SK-N-SH (cell line): ENCODE results near the gene LMO7. TPM values are rescaled to one million over a fixed set of nuclear protein-coding genes. Genes with fewer than 3 reads are reported as not detected.

Experiments
- CTCF ChIA-PET: fragments of 300-600, 350-600 bp; formaldehyde crosslinking; extraction: SDS; loops from one replicate; lab custom pipeline; 2021; lab: Yijun Ruan, JAX
- POLR2A ChIA-PET: fragments of 350-600 bp; sonication (Branson Sonifier 250); formaldehyde crosslinking; extraction: SDS; loops from one replicate; lab custom pipeline; 2020; ENCODE audit warnings: antibody characterized with exemption, inconsistent platforms; lab: Yijun Ruan, JAX
- DNase-seq: peaks from one replicate; pipeline ENCODE4 v3.0.0; 2012
- H2AFZ ChIP-seq: fragments of 200-600 bp; sonication (generic); 2 replicates; pipeline ENCODE4 v1.8.1; 2016; ENCODE audit warnings: antibody characterized with exemption, mild to moderate bottlenecking, low read depth
- H3F3A ChIP-seq: fragments of 200-600 bp; sonication (generic); replicated peaks from 2 replicates; pipeline ENCODE3; 2016; ENCODE audit warnings: antibody characterized with exemption, mild to moderate bottlenecking; ENCODE audit not compliant: insufficient read depth
- H3K27ac ChIP-seq, 2 experiments: fragments of 200-500 bp in 1 of 2; fragments of 200-600 bp in 1 of 2; sonication (Bioruptor generic) in 1 of 2; sonication (generic), shearing (Covaris generic) in 1 of 2; 2 replicates each; pipeline versions ENCODE4 v1.5.1 to v1.6.1; 2014 to 2016; ENCODE audit warnings: low read depth in 2 of 2, inconsistent platforms in 1 of 2, low read length in 1 of 2, mild to moderate bottlenecking in 1 of 2, mixed read lengths in 1 of 2
- H3K27me3 ChIP-seq: fragments of 200-600 bp; sonication (generic), shearing (Covaris generic); 2 replicates; pipeline ENCODE4 v1.6.1; 2016; ENCODE audit warnings: mixed run types; ENCODE audit not compliant: insufficient read depth
- H3K36me3 ChIP-seq, 2 experiments: fragments of 200-500 bp in 1 of 2; fragments of 200-600 bp in 1 of 2; sonication (Bioruptor generic) in 1 of 2; sonication (generic) in 1 of 2; replicated peaks in 1 of 2; 2 replicates each; pipeline versions ENCODE3 to v1.5.1; 2014 to 2016; ENCODE audit warnings: low read length in 1 of 2, mild to moderate bottlenecking in 1 of 2; ENCODE audit not compliant: insufficient read depth in 2 of 2, control insufficient read depth in 1 of 2
- H3K4me1 ChIP-seq, 2 experiments: fragments of 200-500 bp in 1 of 2; fragments of 200-600 bp in 1 of 2; sonication (Bioruptor generic) in 1 of 2; sonication (generic), shearing (Covaris generic) in 1 of 2; 2 replicates each; pipeline versions ENCODE4 v1.5.1 to v1.6.1; 2014 to 2016; ENCODE audit warnings: low read depth in 1 of 2, low read length in 1 of 2, mixed run types in 1 of 2; ENCODE audit not compliant: insufficient read depth in 2 of 2, control insufficient read depth in 1 of 2
- H3K4me2 ChIP-seq: fragments of 200-600 bp; sonication (generic), shearing (Covaris generic); 2 replicates; pipeline ENCODE4 v1.6.1; 2017; ENCODE audit warnings: mixed run types
- H3K4me3 ChIP-seq, 2 experiments: fragments of 200-500 bp in 1 of 2; fragments of 200-600 bp in 1 of 2; sonication (Bioruptor generic) in 1 of 2; sonication (generic), shearing (Covaris generic) in 1 of 2; 2 replicates each; pipeline versions ENCODE4 v1.5.1 to v1.8.1; 2014 to 2016; ENCODE audit warnings: low read depth in 2 of 2, inconsistent platforms in 1 of 2, low read length in 1 of 2, mild to moderate bottlenecking in 1 of 2, mixed read lengths in 1 of 2, moderate library complexity in 1 of 2
- H3K79me2 ChIP-seq: fragments of 200-600 bp; sonication (generic); 2 replicates; pipeline ENCODE4 v1.8.1; 2017; ENCODE audit warnings: mild to moderate bottlenecking; ENCODE audit not compliant: insufficient read depth
- H3K9ac ChIP-seq: fragments of 200-600 bp; sonication (generic); 2 replicates; pipeline ENCODE4 v1.6.1; 2017; ENCODE audit warnings: mixed run types
- H3K9me2 ChIP-seq: fragments of 200-600 bp; sonication (generic); 2 replicates; pipeline ENCODE4 v1.6.1; 2017; ENCODE audit warnings: mixed run types
- H3K9me3 ChIP-seq: fragments of 200-600 bp; sonication (generic); 2 replicates; pipeline ENCODE4 v1.6.1; 2017; ENCODE audit warnings: mixed run types, mild to moderate bottlenecking, moderate library complexity
- H4K20me1 ChIP-seq: fragments of 200-600 bp; sonication (generic); 2 replicates; pipeline ENCODE4 v1.6.1; 2017; ENCODE audit warnings: mild to moderate bottlenecking, mixed run types; ENCODE audit not compliant: insufficient read depth
- CHD2 ChIP-seq: fragments of 150-350 bp; IDR thresholded peaks from 2 replicates; pipeline ENCODE4 v1.6.1; 2018; ENCODE audit warnings: low read length; ENCODE audit not compliant: partially characterized antibody
- ELF1 ChIP-seq: IDR thresholded peaks from 2 replicates; pipeline ENCODE4 v1.4.0; 2012
- EP300 ChIP-seq, 2 experiments: IDR thresholded peaks; 2 replicates each; pipeline versions ENCODE4 v1.4.0 to v1.6.1; 2012; ENCODE audit warnings: borderline replicate concordance in 1 of 2, low read depth in 1 of 2, low read length in 1 of 2
- FOSL2 ChIP-seq: IDR thresholded peaks from 2 replicates; pipeline ENCODE4 v1.4.0; 2012; ENCODE audit warnings: low read depth, mild to moderate bottlenecking, moderate library complexity, borderline replicate concordance
- FOXM1 ChIP-seq: IDR thresholded peaks from 2 replicates; pipeline ENCODE4 v1.4.0; 2012; ENCODE audit warnings: low read depth, mild to moderate bottlenecking
- GABPA ChIP-seq: IDR thresholded peaks from 2 replicates; pipeline ENCODE4 v1.4.0; 2012; ENCODE audit warnings: low read depth, mild to moderate bottlenecking
- GATA2 ChIP-seq: sonication (generic); formaldehyde crosslinking; IDR thresholded peaks from 2 replicates; pipeline ENCODE4 v1.5.0; 2020; ENCODE audit warnings: mild to moderate bottlenecking, missing genetic modification reagents
- IRF3 ChIP-seq: fragments of 150-350 bp; IDR thresholded peaks from 2 replicates; pipeline ENCODE4 v1.6.1; 2016; ENCODE audit warnings: mild to moderate bottlenecking, low read depth, low read length
- NFIC ChIP-seq: IDR thresholded peaks from 2 replicates; pipeline ENCODE4 v1.4.0; 2012; ENCODE audit warnings: borderline replicate concordance
- NRF1 ChIP-seq: IDR thresholded peaks from 2 replicates; pipeline ENCODE4 v1.6.1; 2012; ENCODE audit warnings: low read depth, mild to moderate bottlenecking, low read length
- RAD21 ChIP-seq: IDR thresholded peaks from 2 replicates; pipeline ENCODE4 v1.6.1; 2012; ENCODE audit warnings: mild to moderate bottlenecking, low read length
- RCOR1 ChIP-seq: fragments of 150-350 bp; IDR thresholded peaks from 2 replicates; pipeline ENCODE4 v1.6.1; 2017; ENCODE audit warnings: antibody characterized with exemption, low read length
- RFX5 ChIP-seq: IDR thresholded peaks from 2 replicates; pipeline ENCODE4 v1.6.1; 2012; ENCODE audit warnings: mild to moderate bottlenecking, improper control_type of control experiment, low read length
- SIN3A ChIP-seq: IDR thresholded peaks from 2 replicates; pipeline ENCODE4 v1.6.1; 2012; ENCODE audit warnings: low read depth, mild to moderate bottlenecking, low read length, moderate library complexity, borderline replicate concordance
- TCF12 ChIP-seq: IDR thresholded peaks from 2 replicates; pipeline ENCODE4 v1.4.0; 2012
- TEAD4 ChIP-seq: IDR thresholded peaks from 2 replicates; pipeline ENCODE4 v1.4.0; 2012; ENCODE audit warnings: mild to moderate bottlenecking, borderline replicate concordance; ENCODE audit not compliant: insufficient read depth
- ZBTB33 ChIP-seq: IDR thresholded peaks from 2 replicates; pipeline ENCODE4 v1.4.0; 2012; ENCODE audit warnings: low read depth, borderline replicate concordance
- WGBS: methylation state at CpG from one replicate; pipeline ENCODE4 v1.1.6; 2017; ENCODE audit warnings: low lambda C conversion rate; 5-methylcytosine and 5-hydroxymethylcytosine counted together
- polyA plus RNA-seq, 3 experiments: library from polyadenylated mRNA; depleted of rRNA; stranded (reverse); fragments of >200 nt; gene quantifications; 2 replicates each; pipeline ENCODE4 v1.2.3, GENCODE V29; 2012
- TF ChIP-seq, protein P1 (sequence below): IDR thresholded peaks from 2 replicates; pipeline ENCODE4; 2012

LMO7 gene
- polyA plus RNA-seq, 1 of the 3 experiments (the other 2 are of a cell fraction): 83.6 TPM

DNA sequence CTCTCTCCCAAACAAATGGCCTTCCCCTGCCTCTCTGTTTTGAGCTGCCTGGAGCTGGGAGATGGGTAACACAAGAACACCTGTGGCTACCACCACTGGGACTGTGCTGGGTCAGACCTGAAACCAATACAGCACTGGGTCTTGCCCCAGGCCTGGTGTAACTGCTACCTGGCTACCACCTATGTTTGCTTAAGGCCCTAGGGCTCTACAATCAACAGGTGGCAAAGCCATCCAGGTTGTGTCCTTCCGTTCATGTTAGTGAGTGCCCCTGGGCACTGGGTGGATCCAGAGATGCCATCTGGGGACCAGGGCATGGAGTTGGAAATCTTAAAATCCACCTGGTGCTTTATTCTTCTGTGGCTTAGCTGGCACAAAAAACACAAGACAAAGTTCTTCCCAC is 18.9 kb upstream of the LMO7 start:
- H3K4me1 ChIP-seq: peaks cover 0 to 21% of the 10 kb centered on the region in 2 experiments; a peak in 2 of 4 replicates
- WGBS: 89% methylated on average over 1 of the region's 1 CpG

DNA sequence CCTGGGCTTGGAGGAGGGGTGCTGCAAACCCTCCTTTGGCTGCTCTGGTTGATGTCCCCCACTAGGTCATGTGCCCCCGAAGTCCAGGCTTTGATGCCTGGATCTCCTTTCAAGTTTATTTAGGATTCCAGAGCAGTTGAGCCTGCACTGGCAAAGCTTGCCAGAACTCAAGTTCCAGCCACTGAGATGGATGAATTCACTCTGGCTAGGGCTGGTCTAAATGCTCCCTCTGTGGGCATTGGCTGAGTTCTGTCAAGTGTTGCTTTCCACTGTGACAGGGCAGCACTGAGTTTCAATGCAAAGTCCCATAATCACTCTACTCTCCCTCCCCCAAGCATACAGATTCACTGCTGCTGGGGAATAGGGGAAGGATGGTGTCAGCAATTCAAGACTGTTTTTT is 17.8 kb upstream of the LMO7 start:
- Histone ChIP-seq H3K9me3 (no peaks in the 10 kb centered on the region), H3K36me3 (peaks cover 12 to 42% of the 10 kb centered on the region in 2 experiments), H3K9me2 (no peaks in the 10 kb centered on the region), H3F3A (peaks cover 40% of the 10 kb centered on the region), H3K4me2 (no peak overlapping the region), H4K20me1 (no peaks in the 10 kb centered on the region), H3K9ac (no peak overlapping the region), H3K27ac (no peak overlapping the region), H3K4me1 (peaks cover 0 to 32% of the 10 kb centered on the region in 2 experiments; a peak in 2 of 4 replicates), H2AFZ (no peak overlapping the region), H3K4me3 (no peak overlapping the region), H3K27me3 (no peaks in the 10 kb centered on the region), H3K79me2 (peaks cover 24% of the 10 kb centered on the region; the same call in 1 of the 2 replicates)
- WGBS: 0% methylated on average over 1 of the region's 1 CpG
- CTCF ChIA-PET: no interaction called here
- POLR2A ChIA-PET: no interaction called here
- no peak for TF ChIP-seq RFX5
- no peak for TF ChIP-seq FOXM1
- TF ChIP-seq GATA2 (CRISPR knock-in tag): no peak
- TF ChIP-seq TEAD4: no peak
- TF ChIP-seq FOSL2: no peak
- TF ChIP-seq GABPA: no peak
- DNase-seq: no peak

More for the DNA sequence above, 18.9 kb upstream of the LMO7 start:
- CTCF ChIA-PET: no interaction called here
- no peaks in the 10 kb centered on the region for H3K9me2 ChIP-seq
- POLR2A ChIA-PET: no interaction called here
- TF ChIP-seq RAD21 (no peak), NFIC (no peak), CHD2 (no peak), ELF1 (no peak), GABPA (no peak), NRF1 (no peak), TCF12 (no peak), ZBTB33 (no peak), EP300 (IDR thresholded peaks at IDR 0.05; ENCODE audit: borderline replicate concordance in 1 of 2, low read depth in 1 of 2, low read length in 1 of 2) (no peak), RCOR1 (no peak), SIN3A (no peak), IRF3 (no peak)
- TF ChIP-seq, protein P1, sequence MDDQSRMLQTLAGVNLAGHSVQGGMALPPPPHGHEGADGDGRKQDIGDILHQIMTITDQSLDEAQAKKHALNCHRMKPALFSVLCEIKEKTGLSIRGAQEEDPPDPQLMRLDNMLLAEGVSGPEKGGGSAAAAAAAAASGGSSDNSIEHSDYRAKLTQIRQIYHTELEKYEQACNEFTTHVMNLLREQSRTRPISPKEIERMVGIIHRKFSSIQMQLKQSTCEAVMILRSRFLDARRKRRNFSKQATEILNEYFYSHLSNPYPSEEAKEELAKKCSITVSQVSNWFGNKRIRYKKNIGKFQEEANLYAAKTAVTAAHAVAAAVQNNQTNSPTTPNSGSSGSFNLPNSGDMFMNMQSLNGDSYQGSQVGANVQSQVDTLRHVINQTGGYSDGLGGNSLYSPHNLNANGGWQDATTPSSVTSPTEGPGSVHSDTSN: no peak
- TF ChIP-seq, all 33 proteins: peak for 0
- no peak overlapping the region for H3K27ac ChIP-seq
- DNase-seq: no peak
- H3K79me2 ChIP-seq: peaks cover 14% of the 10 kb centered on the region; the same call in 1 of the 2 replicates
- no peak overlapping the region for H3K9ac ChIP-seq
- H3F3A ChIP-seq: peaks cover 30% of the 10 kb centered on the region
- peaks cover 12 to 46% of the 10 kb centered on the region in 2 experiments for H3K36me3 ChIP-seq
- no peak overlapping the region for H3K4me3 ChIP-seq
- H2AFZ ChIP-seq: no peak overlapping the region
- no peak overlapping the region for H3K4me2 ChIP-seq
- H3K27me3 ChIP-seq: no peaks in the 10 kb centered on the region
- no peaks in the 10 kb centered on the region for H3K9me3 ChIP-seq
- no peaks in the 10 kb centered on the region for H4K20me1 ChIP-seq
